Smooth muscle cell of the umbilical artery (primary cell): ENCODE data around the gene TIMM23B. TPM values are rescaled to one million over a fixed set of nuclear protein-coding genes. Genes with fewer than 3 reads are reported as not detected.

Experiments
- total RNA-seq: library from RNA; depleted of rRNA; stranded (reverse); fragments of >200 nt; gene quantifications from 2 replicates; pipeline ENCODE4 v1.2.3, GENCODE V29; 2014

Gene TIMM23B, protein sequence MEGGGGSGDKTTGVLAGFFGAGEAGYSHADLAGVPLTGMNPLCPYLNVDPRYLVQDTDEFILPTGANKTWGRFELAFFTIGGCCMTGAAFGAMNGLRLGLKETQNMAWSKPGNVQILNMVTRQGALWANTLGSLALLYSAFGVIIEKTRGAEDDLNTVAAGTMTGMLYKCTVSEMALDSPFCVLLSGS
- 22.9 and 24.0 TPM in 2 replicates for total RNA-seq

DNA sequence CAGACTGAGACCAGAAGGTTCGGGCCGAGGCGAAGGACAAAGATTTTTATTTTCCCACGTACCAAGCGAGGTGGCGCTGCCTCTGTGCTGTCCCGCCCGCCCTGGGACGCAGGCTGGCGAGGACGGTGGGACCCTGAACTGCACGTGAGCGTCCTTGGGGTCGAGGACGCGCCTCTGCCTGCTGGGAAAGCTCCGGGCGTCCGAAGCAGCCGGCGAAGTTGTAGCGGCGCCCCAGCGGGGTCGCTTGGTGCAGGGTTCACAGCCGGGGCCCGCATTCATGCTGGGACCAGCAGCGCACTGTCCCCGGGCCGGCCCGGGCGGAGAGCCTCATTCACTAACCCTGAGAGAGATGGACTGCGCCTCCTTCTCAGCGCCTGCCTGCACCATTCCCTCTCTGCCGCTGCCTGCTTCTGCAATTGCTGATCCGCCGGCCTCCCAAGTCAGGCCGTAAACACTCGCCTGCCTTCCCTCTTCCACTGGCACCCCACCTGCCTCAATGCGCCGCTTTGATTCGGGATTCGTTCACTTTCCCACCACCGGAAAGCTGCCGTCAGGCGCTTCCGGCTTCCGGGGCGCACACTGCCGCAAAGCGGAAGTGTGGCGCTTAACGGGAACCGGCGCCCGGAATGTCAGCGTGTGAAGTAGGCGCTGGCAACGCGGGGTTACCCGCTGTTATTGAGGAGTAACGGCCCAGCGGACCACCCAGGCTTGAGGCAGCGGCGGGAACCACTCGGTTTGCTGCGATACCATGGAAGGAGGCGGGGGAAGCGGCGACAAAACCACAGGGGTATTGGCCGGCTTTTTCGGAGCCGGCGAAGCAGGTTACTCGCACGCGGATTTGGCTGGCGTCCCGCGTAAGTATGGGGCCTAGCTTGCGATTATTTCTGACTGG is at the start of gene TIMM23B, which contains the start of gene PARG:
Gene TIMM23B (plus strand): TSS at position 607 of the 892 bp plus-strand sequence. CDS start 142 bp downstream, at position 749.
Gene PARG (minus strand): TSS at position 581 of the 892 bp plus-strand sequence. CDS start 302 bp downstream, at position 279.

DNA sequence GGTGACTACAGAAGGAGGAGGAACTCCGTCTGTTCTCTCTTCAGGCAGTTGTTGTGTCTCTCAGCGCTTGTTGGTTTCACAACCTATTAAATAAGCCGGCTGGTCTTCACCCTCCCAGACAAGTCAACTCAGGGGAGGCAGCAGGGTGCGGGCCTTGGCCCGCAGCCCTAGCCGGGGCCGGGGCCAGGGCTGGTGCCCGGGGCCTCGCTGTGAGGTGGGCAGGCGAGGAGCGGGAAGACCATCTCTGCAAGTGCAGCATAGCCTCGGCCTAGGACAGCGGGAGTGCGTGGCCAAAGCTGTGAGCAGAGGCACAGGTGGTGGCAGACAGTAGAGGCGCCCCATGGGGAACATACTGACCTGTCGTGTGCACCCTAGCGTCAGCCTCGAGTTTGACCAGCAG is 46.5 kb downstream of the TIMM23B start, which contains the start of gene AGAP6:
Gene AGAP6 (plus strand): TSS at position 31 of the 400 bp plus-strand sequence. CDS start 310 bp downstream, at position 341.

Other genes with a start within 250 kb of the TIMM23B start
- 0.14 and 0.59 TPM in 2 replicates for gene OGDHL, start 179.7 kb upstream of the TIMM23B start, total RNA-seq
- gene PARG, start within 50 bp of the TIMM23B start, total RNA-seq, result 42.5 and 45.4 TPM in 2 replicates
- 2.7 and 4.8 TPM in 2 replicates for gene AGAP6, start 46.4 kb downstream of the TIMM23B start, total RNA-seq
- gene WASHC2A, start 125.9 kb downstream of the TIMM23B start, total RNA-seq, result 39.2 and 47.6 TPM in 2 replicates